Left renal pelvis (tissue), 4 donors: ENCODE measurements around the gene PTGDS. TPM values are rescaled to one million over a fixed set of nuclear protein-coding genes. Genes with fewer than 3 reads are reported as not detected.

ENCODE experiments used
- polyA plus RNA-seq, 4 donors: library from polyadenylated mRNA; unstranded; fragments of 120-200 nt; gene quantifications; one replicate each; pipeline ENCODE4 v1.2.1, GENCODE V29; 2013; ENCODE audit not compliant: insufficient read length in 4 of 4

Gene PTGDS
- polyA plus RNA-seq, 4 donors, result 3.8 to 66.7 (median 27.7) TPM

Other genes with a start within 250 kb of the PTGDS start
- 1 to 10 TPM in 2 of 4 donors, under 1 TPM in 2; 0.18 to 2.1 (median 0.90) TPM for gene LCN10, start 234.6 kb upstream of the PTGDS start, polyA plus RNA-seq
- gene LCN6, start 229.0 kb upstream of the PTGDS start, polyA plus RNA-seq, result not detected
- under 1 TPM; 0.10 to 0.50 (median 0.20) TPM for gene LCN8, start 219.3 kb upstream of the PTGDS start, polyA plus RNA-seq
- under 1 TPM in 3 of 4 donors, not detected in 1; 0.06 to 0.14 (median 0.07) TPM for gene LCN15, start 213.0 kb upstream of the PTGDS start, polyA plus RNA-seq
- 10 to 100 TPM; 35.6 to 86.2 (median 64.2) TPM for gene TMEM141, start 186.2 kb upstream of the PTGDS start, polyA plus RNA-seq
- 1 to 10 TPM; 2.5 to 6.5 (median 4.9) TPM for gene CCDC183, start 181.2 kb upstream of the PTGDS start, polyA plus RNA-seq
- 10 to 100 TPM; 39.9 to 78.9 (median 60.1) TPM for gene RABL6, start 169.6 kb upstream of the PTGDS start, polyA plus RNA-seq
- 1 to 10 TPM in 2 of 4 donors, under 1 TPM in 2; 0.46 to 1.7 (median 0.97) TPM for gene AJM1, start 135.0 kb upstream of the PTGDS start, polyA plus RNA-seq
- 100 to 1,000 TPM in 1 of 4 donors, 10 to 100 TPM in 3; 71.8 to 120 (median 83.5) TPM for gene PHPT1, start 128.1 kb upstream of the PTGDS start, polyA plus RNA-seq
- gene MAMDC4, start 125.2 kb upstream of the PTGDS start, polyA plus RNA-seq, result 10 to 100 TPM in 1 of 4 donors, 1 to 10 TPM in 3; 4.7 to 11.6 (median 6.3) TPM
- 100 to 1,000 TPM; 266 to 396 (median 335) TPM for gene EDF1, start 111.2 kb upstream of the PTGDS start, polyA plus RNA-seq
- gene TRAF2, start 91.0 kb upstream of the PTGDS start, polyA plus RNA-seq, result 10 to 100 TPM in 3 of 4 donors, 1 to 10 TPM in 1; 6.4 to 16.3 (median 13.3) TPM
- gene FBXW5, start 32.8 kb upstream of the PTGDS start, polyA plus RNA-seq, result 10 to 100 TPM; 34.7 to 67.2 (median 37.2) TPM
- gene C8G, start 32.3 kb upstream of the PTGDS start, polyA plus RNA-seq, result 1 to 10 TPM in 1 of 4 donors, under 1 TPM in 3; 0.26 to 1.1 (median 0.52) TPM
- 10 to 100 TPM in 3 of 4 donors, 1 to 10 TPM in 1; 1.4 to 54.6 (median 23.8) TPM for gene LCN12, start 25.2 kb upstream of the PTGDS start, polyA plus RNA-seq
- gene LCNL1, start 5.5 kb downstream of the PTGDS start, polyA plus RNA-seq, result under 1 TPM in 3 of 4 donors, not detected in 1; 0.11 to 0.45 (median 0.13) TPM
- 10 to 100 TPM; 22.4 to 46.5 (median 28.3) TPM for gene PAXX, start 14.9 kb downstream of the PTGDS start, polyA plus RNA-seq
- gene CLIC3, start 19.1 kb downstream of the PTGDS start, polyA plus RNA-seq, result 1 to 10 TPM in 1 of 4 donors, under 1 TPM in 3; 0.34 to 1.4 (median 0.57) TPM
- 10 to 100 TPM; 18.7 to 52.8 (median 39.7) TPM for gene ABCA2, start 50.7 kb downstream of the PTGDS start, polyA plus RNA-seq
- gene FUT7, start 54.6 kb downstream of the PTGDS start, polyA plus RNA-seq, result not detected
- 10 to 100 TPM; 20.4 to 48.7 (median 36.8) TPM for gene NPDC1, start 68.7 kb downstream of the PTGDS start, polyA plus RNA-seq
- gene ENTPD2, start 76.6 kb downstream of the PTGDS start, polyA plus RNA-seq, result 1 to 10 TPM; 3.2 to 7.5 (median 5.8) TPM
- gene SAPCD2, start 93.1 kb downstream of the PTGDS start, polyA plus RNA-seq, result 1 to 10 TPM; 4.5 to 8.3 (median 5.7) TPM
- 1 to 10 TPM; 1.6 to 6.6 (median 4.9) TPM for gene UAP1L1, start 100.0 kb downstream of the PTGDS start, polyA plus RNA-seq
- gene MAN1B1, start 109.5 kb downstream of the PTGDS start, polyA plus RNA-seq, result 10 to 100 TPM; 48.7 to 73.8 (median 52.6) TPM
- 10 to 100 TPM; 11.1 to 34.8 (median 17.9) TPM for gene DPP7, start 137.2 kb downstream of the PTGDS start, polyA plus RNA-seq
- gene GRIN1, start 161.7 kb downstream of the PTGDS start, polyA plus RNA-seq, result under 1 TPM in 1 of 4 donors, not detected in 3; 0.20 TPM
- not detected for gene LRRC26, start 192.5 kb downstream of the PTGDS start, polyA plus RNA-seq
- gene TMEM210, start 194.6 kb downstream of the PTGDS start, polyA plus RNA-seq, result not detected
- 10 to 100 TPM; 32.7 to 54.9 (median 41.4) TPM for gene ANAPC2, start 211.1 kb downstream of the PTGDS start, polyA plus RNA-seq
- gene SSNA1, start 211.2 kb downstream of the PTGDS start, polyA plus RNA-seq, result 10 to 100 TPM; 35.6 to 63.6 (median 43.0) TPM
- gene TPRN, start 223.2 kb downstream of the PTGDS start, polyA plus RNA-seq, result 10 to 100 TPM in 3 of 4 donors, 1 to 10 TPM in 1; 8.3 to 19.6 (median 11.5) TPM
- gene TMEM203, start 228.1 kb downstream of the PTGDS start, polyA plus RNA-seq, result 10 to 100 TPM; 39.3 to 46.6 (median 44.9) TPM
- gene NDOR1, start 228.2 kb downstream of the PTGDS start, polyA plus RNA-seq, result 10 to 100 TPM in 2 of 4 donors, 1 to 10 TPM in 2; 8.8 to 18.8 (median 9.6) TPM
- 10 to 100 TPM in 1 of 4 donors, 1 to 10 TPM in 3; 3.2 to 15.3 (median 8.1) TPM for gene RNF208, start 244.7 kb downstream of the PTGDS start, polyA plus RNA-seq
- gene CYSRT1, start 247.7 kb downstream of the PTGDS start, polyA plus RNA-seq, result 10 to 100 TPM in 2 of 4 donors, 1 to 10 TPM in 1, under 1 TPM in 1; 0.78 to 16.4 (median 7.9) TPM
- 10 to 100 TPM in 2 of 4 donors, 1 to 10 TPM in 1, under 1 TPM in 1; 0.41 to 15.5 (median 7.7) TPM for gene RNF224, start 250.0 kb downstream of the PTGDS start, polyA plus RNA-seq